Endometrium (tissue), 2 donors: ENCODE data around the gene NOL4L.
"Not testable (repeated sequence)": the region's sequence is repeated elsewhere in the genome, so short reads cannot be mapped to it uniquely, and the experiment has no call there.

Experiments
- FAIRE-seq: peaks from 2 replicates; lab custom pipeline; 2012; peaks lifted over from hg19 to GRCh38; lab: Jason Lieb, UNC
- donor health status: control.
- donor health status: control.

The NOL4L gene

GRCh38 chr20:32596681-32597252 lies 11.6 kb upstream of the NOL4L start:
- FAIRE-seq = no peak

DNA sequence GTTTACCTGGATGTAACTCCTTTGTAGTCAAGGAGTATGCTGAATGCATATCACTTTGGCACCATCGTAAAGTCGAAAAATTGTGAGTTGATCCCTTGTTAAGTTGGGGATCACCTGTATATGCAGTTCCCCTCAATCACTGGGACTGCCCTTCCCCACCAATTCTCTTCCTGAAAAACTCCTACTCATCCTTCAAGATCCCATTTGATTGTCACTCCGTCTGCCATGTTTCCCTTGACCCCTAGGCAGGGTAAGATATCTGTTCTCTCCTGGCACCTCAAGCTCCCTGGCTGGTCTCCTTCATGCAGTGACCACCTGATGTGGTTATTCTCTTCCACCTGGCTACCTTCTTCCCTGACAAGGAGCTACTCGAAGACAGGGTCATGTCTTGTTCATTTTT lies 10.0 kb upstream of the NOL4L start:
- FAIRE-seq = no peak

DNA sequence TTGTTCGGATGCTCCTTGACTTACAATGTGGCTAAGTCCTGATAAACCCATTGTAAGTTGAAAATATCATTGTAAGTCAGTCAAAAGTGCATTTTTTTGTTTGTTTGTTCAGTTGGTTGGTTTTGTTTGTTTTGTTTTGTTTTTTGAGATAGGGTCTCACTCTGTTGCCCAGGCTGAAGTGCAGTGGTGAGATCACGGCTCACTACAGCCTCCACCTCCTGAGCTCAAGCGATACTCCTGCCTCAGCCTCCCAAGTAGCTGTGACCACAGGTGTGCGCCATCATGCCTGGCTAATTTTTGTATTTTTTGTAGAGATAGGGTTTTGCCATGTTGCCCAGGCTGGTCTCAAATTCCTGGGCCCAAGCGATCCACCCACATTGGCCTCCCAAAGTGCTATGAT lies 9.5 kb upstream of the NOL4L start:
- not testable (repeated sequence) for FAIRE-seq

GRCh38 chr20:32594204-32594603 lies 9.1 kb upstream of the NOL4L start:
- FAIRE-seq = no peak

GRCh38 chr20:32592616-32593015 lies 7.5 kb upstream of the NOL4L start:
- FAIRE-seq = not testable (repeated sequence)

GRCh38 chr20:32592022-32592421 lies 6.9 kb upstream of the NOL4L start:
- no peak for FAIRE-seq

GRCh38 chr20:32589769-32590168 lies 4.6 kb upstream of the NOL4L start:
- no peak for FAIRE-seq

GRCh38 chr20:32589256-32589655 lies 4.1 kb upstream of the NOL4L start:
- no peak for FAIRE-seq

GRCh38 chr20:32588040-32588439 lies 2.9 kb upstream of the NOL4L start:
- no peak for FAIRE-seq

- FAIRE-seq = no peak
These were observed 1.2 kb upstream of the NOL4L start for GRCh38 chr20:32586291-32586690.

GRCh38 chr20:32585586-32586127 lies 524 bp upstream of the NOL4L start:
- no peak for FAIRE-seq

- no peak for FAIRE-seq
These were observed 1.5 kb downstream of the NOL4L start for GRCh38 chr20:32583581-32584070.

- no peak for FAIRE-seq
These were observed 2.2 kb downstream of the NOL4L start for GRCh38 chr20:32582659-32583580.

GRCh38 chr20:32581839-32582658 lies 3.1 kb downstream of the NOL4L start:
- no peak for FAIRE-seq

GRCh38 chr20:32580970-32581838 lies 3.9 kb downstream of the NOL4L start:
- no peak for FAIRE-seq

- no peak for FAIRE-seq
These were observed 4.7 kb downstream of the NOL4L start for GRCh38 chr20:32580219-32580969.

DNA sequence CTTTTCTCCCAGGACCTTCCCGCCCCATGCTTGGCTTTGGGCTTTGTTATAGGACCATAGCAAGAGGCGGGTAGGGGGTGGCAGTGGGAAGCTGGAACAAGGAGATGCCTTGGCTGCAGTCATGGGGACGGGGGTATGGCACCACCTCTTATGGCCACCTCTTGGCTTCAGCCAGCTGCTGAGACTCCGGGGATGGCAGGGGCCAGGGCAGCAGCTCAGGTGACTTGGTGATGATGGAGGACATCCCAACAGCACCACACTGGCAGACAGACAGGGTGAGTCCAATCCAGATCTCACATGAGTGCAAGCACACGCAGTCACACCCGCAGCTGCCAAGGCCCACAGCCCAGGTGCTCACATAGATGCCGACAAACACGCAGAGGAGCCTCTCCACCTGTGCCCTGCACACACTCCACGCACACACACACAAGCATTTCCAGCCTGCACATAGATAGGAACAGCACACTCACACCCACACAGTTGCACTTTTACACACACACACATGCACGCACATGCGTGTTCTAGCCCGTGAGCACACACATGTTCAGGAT lies 6.2 kb downstream of the NOL4L start:
- no peak for FAIRE-seq

GRCh38 chr20:32578062-32578461 lies 7.1 kb downstream of the NOL4L start:
- not testable (repeated sequence) for FAIRE-seq

DNA sequence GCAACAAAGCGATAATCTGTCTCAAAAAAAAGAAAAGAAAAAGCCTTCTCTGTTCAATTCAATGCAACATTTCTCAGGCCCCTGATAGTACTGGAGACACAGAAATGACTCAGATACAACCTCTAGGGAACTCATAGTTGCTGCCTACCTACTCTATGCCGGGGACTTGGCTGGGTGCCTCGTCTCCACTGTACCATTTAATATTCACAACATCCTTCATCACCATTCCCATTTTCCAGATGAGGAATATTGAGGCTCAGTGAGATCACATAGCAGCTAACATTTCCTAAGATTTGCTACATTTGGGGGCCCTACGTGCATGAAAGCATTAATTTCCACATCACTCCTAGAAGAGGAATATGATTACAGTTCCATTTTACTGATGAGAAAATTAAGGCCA lies 7.5 kb downstream of the NOL4L start:
- no peak for FAIRE-seq

DNA sequence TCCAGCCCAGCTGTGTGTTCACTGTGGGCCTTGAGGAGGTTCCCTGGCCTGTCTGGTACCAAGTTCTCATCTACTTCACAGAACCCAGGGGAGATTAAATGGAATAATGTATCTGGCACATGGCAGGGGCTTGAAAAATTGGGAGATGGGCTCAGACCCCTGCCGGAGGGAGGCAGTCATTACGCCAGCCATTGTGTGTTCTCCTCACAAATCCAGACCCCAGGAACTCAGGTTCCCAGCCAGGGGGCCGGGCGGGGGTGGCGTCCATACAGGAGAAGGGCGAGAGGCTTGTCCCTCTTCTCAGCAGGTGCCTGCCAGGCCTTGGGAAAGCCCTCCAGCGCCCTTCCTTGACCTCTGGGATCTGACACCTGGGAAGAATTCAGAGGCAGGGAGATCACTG lies 8.1 kb downstream of the NOL4L start:
- FAIRE-seq = no peak
